NCI-H2029 (cell line): ENCODE results near the gene IPO5.
"Not testable (repeated sequence)": the region's sequence is repeated elsewhere in the genome, so short reads cannot be mapped to it uniquely, and the experiment has no call there.

ENCODE experiments used
- DNase-seq: peaks from one replicate; lab custom pipeline; 2025; lab: John Stamatoyannopoulos, UW

The IPO5 gene

GRCh38 chr13:98014766-98015165, 61.3 kb downstream of the IPO5 start:
- no peak for DNase-seq

- no peak for DNase-seq
Measured at GRCh38 chr13:98018293-98018692, 64.8 kb downstream of the IPO5 start.

DNA sequence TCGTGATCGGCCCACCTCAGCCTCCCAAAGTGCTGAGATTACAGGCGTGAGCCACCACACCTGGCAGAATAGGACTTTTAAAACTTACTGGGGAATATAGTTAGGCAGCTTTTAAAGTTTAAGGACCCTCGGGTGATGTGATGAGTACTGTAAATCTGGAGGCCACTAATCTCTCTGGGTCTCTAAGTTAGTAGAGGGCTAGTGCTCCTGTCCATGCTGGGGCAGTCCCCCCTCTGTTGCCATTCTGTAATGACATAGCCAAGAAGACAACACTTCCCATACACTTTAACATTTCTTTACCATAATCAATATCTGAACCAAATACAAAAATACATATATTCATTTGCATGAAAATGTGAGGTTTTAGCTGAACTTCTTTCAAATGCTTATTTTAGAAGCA, 65.7 kb downstream of the IPO5 start:
- DNase-seq = no peak

DNA sequence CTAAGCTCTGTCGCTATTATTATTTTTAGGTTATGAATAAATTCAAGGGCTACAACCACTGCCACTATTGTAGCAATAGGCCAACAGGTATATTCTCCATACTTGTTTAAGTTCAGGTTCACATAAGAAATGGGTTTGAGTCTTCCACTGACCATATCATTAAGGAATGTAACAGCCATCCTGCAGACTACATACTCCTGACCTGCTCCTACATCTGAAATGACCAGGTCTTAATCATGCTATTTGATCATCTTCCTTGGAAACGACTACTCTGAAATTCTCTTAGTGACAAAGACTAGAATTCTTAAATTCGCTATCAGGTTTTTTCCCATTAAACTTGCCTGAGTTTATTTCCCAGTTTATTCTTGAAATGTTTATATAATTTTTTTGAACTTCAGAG, 66.8 kb downstream of the IPO5 start:
- no peak for DNase-seq

- peak; percentile 41 for DNase-seq
Measured at GRCh38 chr13:98022210-98022609, 68.7 kb downstream of the IPO5 start.

DNA sequence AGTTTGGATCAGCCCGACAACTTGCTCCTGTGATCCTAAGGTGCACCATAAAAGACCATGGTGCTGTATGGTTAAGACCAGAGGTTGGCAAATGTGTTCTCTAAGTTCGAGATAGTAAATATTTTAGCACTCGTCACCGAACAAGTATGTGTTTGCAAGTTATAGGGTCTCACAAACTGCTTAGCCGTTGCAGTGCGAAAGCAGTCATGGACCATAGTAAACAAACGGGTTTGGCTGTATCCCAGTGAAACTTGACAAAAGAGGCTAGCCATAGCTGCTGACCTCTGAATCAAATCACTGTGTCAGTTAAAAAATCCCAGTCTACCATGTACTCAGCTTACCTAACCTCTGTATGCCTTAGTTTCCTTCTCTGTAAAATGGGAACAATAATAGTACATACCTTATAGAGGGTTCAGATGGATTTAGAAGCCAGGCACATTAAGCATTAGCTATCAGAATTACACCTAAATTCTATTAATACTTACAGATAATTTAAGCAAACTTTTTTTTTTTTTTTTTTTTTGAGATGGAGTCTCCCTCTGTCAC, 72.1 kb downstream of the IPO5 start:
- no peak for DNase-seq

GRCh38 chr13:98026457-98026857, 73.0 kb downstream of the IPO5 start:
- DNase-seq = no peak

DNA sequence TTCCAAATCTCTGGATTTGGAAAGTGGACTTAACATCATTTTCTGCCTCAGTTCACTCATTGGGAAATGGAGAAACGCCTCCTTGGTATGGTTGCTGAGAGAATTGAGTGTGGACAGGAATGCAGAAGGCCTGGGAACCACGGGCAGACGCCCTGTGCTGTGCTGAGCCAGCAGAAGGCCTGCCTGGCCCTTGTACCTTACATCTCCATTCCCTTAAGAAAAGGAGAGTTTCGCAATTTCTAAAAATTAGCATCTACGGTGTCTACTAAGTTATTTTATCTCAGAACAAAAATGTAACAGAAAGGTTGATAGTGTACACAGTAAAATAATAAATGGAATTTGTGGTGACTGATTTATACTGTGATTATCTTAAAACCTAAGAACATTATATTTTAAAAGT, 78.7 kb downstream of the IPO5 start:
- DNase-seq = no peak

GRCh38 chr13:98033277-98034247, 80.1 kb downstream of the IPO5 start:
- no peak for DNase-seq

- no peak for DNase-seq
Measured at GRCh38 chr13:98035373-98035772, 81.9 kb downstream of the IPO5 start.

- DNase-seq = not testable (repeated sequence)
Measured at GRCh38 chr13:98036564-98037302, 83.3 kb downstream of the IPO5 start.

GRCh38 chr13:98039261-98039660, 85.8 kb downstream of the IPO5 start:
- no peak for DNase-seq

- DNase-seq = no peak
Measured at GRCh38 chr13:98039964-98040363, 86.5 kb downstream of the IPO5 start.

DNA sequence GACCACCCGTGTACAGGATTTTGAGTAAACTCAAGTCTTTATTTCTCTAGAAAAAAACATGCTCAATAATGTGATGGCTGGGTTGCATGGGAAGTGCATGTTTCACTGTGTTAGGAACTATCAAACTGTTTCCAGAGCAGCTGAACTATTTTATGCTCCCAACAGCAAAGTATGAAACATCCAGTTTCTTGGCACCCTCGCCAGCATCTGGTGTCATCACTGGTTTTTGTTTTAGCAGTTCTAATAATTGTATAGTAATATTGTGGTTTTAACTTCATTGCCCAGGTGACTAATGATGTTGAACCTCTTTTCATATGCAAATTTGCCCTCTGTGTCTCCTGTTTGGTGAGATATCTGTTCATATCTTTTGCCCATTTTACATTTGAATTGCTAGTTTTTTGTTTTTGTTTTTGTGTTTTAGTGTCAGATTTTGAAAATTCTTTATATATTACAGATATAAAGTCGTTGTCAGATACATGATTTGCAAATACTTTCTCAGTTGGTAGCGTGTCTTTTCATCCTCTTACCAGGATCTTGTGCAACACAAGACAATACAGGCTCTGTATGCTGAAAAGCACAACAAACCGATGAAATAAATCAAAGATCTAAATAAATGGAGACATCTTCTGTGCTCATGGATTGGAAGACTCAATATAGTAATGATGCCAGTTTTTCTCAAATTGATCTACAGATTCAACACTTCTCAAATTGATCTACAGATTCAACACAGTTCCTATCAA, 87.8 kb downstream of the IPO5 start:
- no peak for DNase-seq

GRCh38 chr13:98044301-98044700, 90.8 kb downstream of the IPO5 start:
- no peak for DNase-seq

DNA sequence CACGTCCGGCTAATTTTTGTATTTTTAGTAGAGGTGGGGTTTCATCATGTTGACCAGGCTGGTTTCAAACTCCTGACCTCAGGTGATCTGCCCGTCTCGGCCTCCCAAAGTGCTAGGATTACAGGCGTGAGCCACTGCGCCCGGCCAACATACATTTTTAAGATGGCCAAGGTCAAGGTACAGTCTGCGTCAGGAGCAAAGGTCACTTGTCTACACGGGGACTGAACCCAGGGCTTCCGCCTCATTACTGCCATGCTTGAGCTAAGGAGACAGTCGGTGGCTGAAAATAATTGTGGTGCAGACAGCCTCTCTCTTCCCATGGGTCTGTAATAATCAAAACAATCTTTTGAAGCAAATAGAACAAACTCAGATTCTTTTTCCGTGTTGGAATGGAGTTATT, 94.3 kb downstream of the IPO5 start:
- DNase-seq = not testable (repeated sequence)

- no peak for DNase-seq
Measured at GRCh38 chr13:98048265-98048664, 94.8 kb downstream of the IPO5 start.

GRCh38 chr13:98050041-98050466, 96.6 kb downstream of the IPO5 start:
- peak; percentile 35 for DNase-seq

- DNase-seq = no peak
Measured at GRCh38 chr13:98052412-98052811, 98.9 kb downstream of the IPO5 start.

GRCh38 chr13:98054301-98054700, 100.8 kb downstream of the IPO5 start:
- DNase-seq = no peak

DNA sequence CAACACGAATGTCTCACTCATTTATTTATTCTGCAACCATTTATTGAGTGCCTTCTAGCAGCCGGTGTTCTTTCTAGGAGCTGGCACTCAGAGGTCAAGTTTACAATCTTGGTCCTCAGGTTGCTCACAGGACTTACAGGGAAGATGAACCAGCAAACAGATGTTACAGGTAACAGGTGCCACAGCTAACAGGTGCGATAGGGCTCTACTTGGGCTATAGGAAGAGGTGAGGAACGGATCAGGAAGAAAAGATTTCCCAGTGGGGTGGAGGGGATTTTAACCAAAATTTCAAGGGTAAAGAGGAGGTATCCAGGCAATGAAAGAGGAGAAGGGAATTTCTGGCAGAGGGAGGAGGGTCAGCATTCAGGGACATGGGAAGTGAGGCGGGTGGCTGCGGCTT, 102.1 kb downstream of the IPO5 start:
- no peak for DNase-seq

GRCh38 chr13:98056839-98057410, 103.5 kb downstream of the IPO5 start:
- no peak for DNase-seq
